IMR-90 (cell line): Measurements from ENCODE around the gene WDFY2.

Experiments used
- CEBPB ChIP-seq: IDR thresholded peaks from 2 replicates; pipeline ENCODE4 v1.6.1; 2012; ENCODE audit warnings: low read depth, low read length, improper control_type of control experiment
- FOS ChIP-seq: fragments of 150-350 bp; IDR thresholded peaks from 2 replicates; pipeline ENCODE4 v1.6.1; 2016; ENCODE audit warnings: low read depth, low read length
- MAFK ChIP-seq: IDR thresholded peaks from 2 replicates; pipeline ENCODE4 v1.6.1; 2012; ENCODE audit warnings: low read depth, low read length, improper control_type of control experiment
- MXI1 ChIP-seq: IDR thresholded peaks from 2 replicates; pipeline ENCODE4 v1.6.1; 2012; ENCODE audit warnings: low read depth, mild to moderate bottlenecking, low read length, moderate library complexity, borderline replicate concordance
- NFE2L2 ChIP-seq: fragments of 150-350 bp; IDR thresholded peaks from 2 replicates; pipeline ENCODE4 v1.6.1; 2016; ENCODE audit warnings: low read depth, mild to moderate bottlenecking, low read length
- POLR2A ChIP-seq: IDR thresholded peaks from 2 replicates; pipeline ENCODE4 v1.6.1; 2012; ENCODE audit warnings: mild to moderate bottlenecking, low read depth, low read length
- RAD21 ChIP-seq: IDR thresholded peaks from 2 replicates; pipeline ENCODE4 v1.6.1; 2012; ENCODE audit warnings: low read length, improper control_type of control experiment
- RCOR1 ChIP-seq: IDR thresholded peaks from 2 replicates; pipeline ENCODE4 v1.6.1; 2012; ENCODE audit warnings: mild to moderate bottlenecking, low read length, improper control_type of control experiment; ENCODE audit not compliant: insufficient replicate concordance
- RFX5 ChIP-seq: IDR thresholded peaks from 2 replicates; pipeline ENCODE4 v1.8.0; 2012; ENCODE audit warnings: low read depth, mild to moderate bottlenecking, low read length, moderate library complexity
- TF ChIP-seq, protein P1 (sequence below): conservative IDR thresholded peaks from 2 replicates; pipeline ENCODE4 v1.5.1; 2012; ENCODE audit warnings: mild to moderate bottlenecking, low read depth, low read length, improper control_type of control experiment
- TF ChIP-seq, protein P2 (sequence below): fragments of 150-350 bp; IDR thresholded peaks from 2 replicates; pipeline ENCODE4 v1.6.1; 2017; ENCODE audit warnings: mild to moderate bottlenecking, antibody characterized with exemption, low read length, low read depth

DNA sequence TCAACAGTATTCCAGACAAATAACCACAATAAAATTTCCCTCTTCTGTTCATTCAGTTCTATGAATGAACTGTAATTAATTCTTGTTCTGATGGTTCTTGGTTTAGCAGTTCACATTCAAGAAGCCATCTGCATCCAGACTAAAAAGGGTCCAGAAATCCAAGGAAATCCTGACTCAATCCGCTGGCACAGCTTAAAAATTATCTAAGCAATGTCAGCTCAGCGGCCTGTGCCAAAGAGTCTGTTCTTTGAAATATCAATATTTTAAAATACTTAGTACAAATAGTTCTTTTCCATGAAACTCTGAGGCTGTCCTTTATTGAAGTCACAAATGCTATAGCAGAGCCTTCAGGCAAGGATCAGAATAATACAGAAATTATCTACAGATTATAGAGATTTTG, 162.5 kb downstream of the WDFY2 start:
- no peak for TF ChIP-seq MXI1
- no peak for TF ChIP-seq NFE2L2
- TF ChIP-seq, protein P1, sequence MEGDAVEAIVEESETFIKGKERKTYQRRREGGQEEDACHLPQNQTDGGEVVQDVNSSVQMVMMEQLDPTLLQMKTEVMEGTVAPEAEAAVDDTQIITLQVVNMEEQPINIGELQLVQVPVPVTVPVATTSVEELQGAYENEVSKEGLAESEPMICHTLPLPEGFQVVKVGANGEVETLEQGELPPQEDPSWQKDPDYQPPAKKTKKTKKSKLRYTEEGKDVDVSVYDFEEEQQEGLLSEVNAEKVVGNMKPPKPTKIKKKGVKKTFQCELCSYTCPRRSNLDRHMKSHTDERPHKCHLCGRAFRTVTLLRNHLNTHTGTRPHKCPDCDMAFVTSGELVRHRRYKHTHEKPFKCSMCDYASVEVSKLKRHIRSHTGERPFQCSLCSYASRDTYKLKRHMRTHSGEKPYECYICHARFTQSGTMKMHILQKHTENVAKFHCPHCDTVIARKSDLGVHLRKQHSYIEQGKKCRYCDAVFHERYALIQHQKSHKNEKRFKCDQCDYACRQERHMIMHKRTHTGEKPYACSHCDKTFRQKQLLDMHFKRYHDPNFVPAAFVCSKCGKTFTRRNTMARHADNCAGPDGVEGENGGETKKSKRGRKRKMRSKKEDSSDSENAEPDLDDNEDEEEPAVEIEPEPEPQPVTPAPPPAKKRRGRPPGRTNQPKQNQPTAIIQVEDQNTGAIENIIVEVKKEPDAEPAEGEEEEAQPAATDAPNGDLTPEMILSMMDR, result no peak
- no peak for TF ChIP-seq FOS
- TF ChIP-seq POLR2A, result no peak
- no peak for TF ChIP-seq CEBPB
- TF ChIP-seq RCOR1, result no peak
- no peak for TF ChIP-seq RFX5
- no peak for TF ChIP-seq RAD21
- no peak for TF ChIP-seq MAFK
- TF ChIP-seq, protein P2, sequence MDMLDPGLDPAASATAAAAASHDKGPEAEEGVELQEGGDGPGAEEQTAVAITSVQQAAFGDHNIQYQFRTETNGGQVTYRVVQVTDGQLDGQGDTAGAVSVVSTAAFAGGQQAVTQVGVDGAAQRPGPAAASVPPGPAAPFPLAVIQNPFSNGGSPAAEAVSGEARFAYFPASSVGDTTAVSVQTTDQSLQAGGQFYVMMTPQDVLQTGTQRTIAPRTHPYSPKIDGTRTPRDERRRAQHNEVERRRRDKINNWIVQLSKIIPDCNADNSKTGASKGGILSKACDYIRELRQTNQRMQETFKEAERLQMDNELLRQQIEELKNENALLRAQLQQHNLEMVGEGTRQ, result no peak
